SK-N-SH (cell line): Measurements from ENCODE around the gene STX11. TPM values are rescaled to one million over a fixed set of nuclear protein-coding genes. Genes with fewer than 3 reads are reported as not detected.

Experiments used
- CTCF ChIA-PET: fragments of 300-600, 350-600 bp; formaldehyde crosslinking; extraction: SDS; loops from one replicate; lab custom pipeline; 2021; lab: Yijun Ruan, JAX
- POLR2A ChIA-PET: fragments of 350-600 bp; sonication (Branson Sonifier 250); formaldehyde crosslinking; extraction: SDS; loops from one replicate; lab custom pipeline; 2020; ENCODE audit warnings: antibody characterized with exemption, inconsistent platforms; lab: Yijun Ruan, JAX
- DNase-seq: peaks from one replicate; pipeline ENCODE4 v3.0.0; 2012
- H2AFZ ChIP-seq: fragments of 200-600 bp; sonication (generic); 2 replicates; pipeline ENCODE4 v1.8.1; 2016; ENCODE audit warnings: antibody characterized with exemption, mild to moderate bottlenecking, low read depth
- H3F3A ChIP-seq: fragments of 200-600 bp; sonication (generic); replicated peaks from 2 replicates; pipeline ENCODE3; 2016; ENCODE audit warnings: antibody characterized with exemption, mild to moderate bottlenecking; ENCODE audit not compliant: insufficient read depth
- H3K27ac ChIP-seq, 2 experiments: fragments of 200-500 bp in 1 of 2; fragments of 200-600 bp in 1 of 2; sonication (Bioruptor generic) in 1 of 2; sonication (generic), shearing (Covaris generic) in 1 of 2; 2 replicates each; pipeline versions ENCODE4 v1.5.1 to v1.6.1; 2014 to 2016; ENCODE audit warnings: low read depth in 2 of 2, inconsistent platforms in 1 of 2, low read length in 1 of 2, mild to moderate bottlenecking in 1 of 2, mixed read lengths in 1 of 2
- H3K27me3 ChIP-seq: fragments of 200-600 bp; sonication (generic), shearing (Covaris generic); 2 replicates; pipeline ENCODE4 v1.6.1; 2016; ENCODE audit warnings: mixed run types; ENCODE audit not compliant: insufficient read depth
- H3K36me3 ChIP-seq, 2 experiments: fragments of 200-500 bp in 1 of 2; fragments of 200-600 bp in 1 of 2; sonication (Bioruptor generic) in 1 of 2; sonication (generic) in 1 of 2; replicated peaks in 1 of 2; 2 replicates each; pipeline versions ENCODE3 to v1.5.1; 2014 to 2016; ENCODE audit warnings: low read length in 1 of 2, mild to moderate bottlenecking in 1 of 2; ENCODE audit not compliant: insufficient read depth in 2 of 2, control insufficient read depth in 1 of 2
- H3K4me1 ChIP-seq, 2 experiments: fragments of 200-500 bp in 1 of 2; fragments of 200-600 bp in 1 of 2; sonication (Bioruptor generic) in 1 of 2; sonication (generic), shearing (Covaris generic) in 1 of 2; 2 replicates each; pipeline versions ENCODE4 v1.5.1 to v1.6.1; 2014 to 2016; ENCODE audit warnings: low read depth in 1 of 2, low read length in 1 of 2, mixed run types in 1 of 2; ENCODE audit not compliant: insufficient read depth in 2 of 2, control insufficient read depth in 1 of 2
- H3K4me2 ChIP-seq: fragments of 200-600 bp; sonication (generic), shearing (Covaris generic); 2 replicates; pipeline ENCODE4 v1.6.1; 2017; ENCODE audit warnings: mixed run types
- H3K4me3 ChIP-seq, 2 experiments: fragments of 200-500 bp in 1 of 2; fragments of 200-600 bp in 1 of 2; sonication (Bioruptor generic) in 1 of 2; sonication (generic), shearing (Covaris generic) in 1 of 2; 2 replicates each; pipeline versions ENCODE4 v1.5.1 to v1.8.1; 2014 to 2016; ENCODE audit warnings: low read depth in 2 of 2, inconsistent platforms in 1 of 2, low read length in 1 of 2, mild to moderate bottlenecking in 1 of 2, mixed read lengths in 1 of 2, moderate library complexity in 1 of 2
- H3K79me2 ChIP-seq: fragments of 200-600 bp; sonication (generic); 2 replicates; pipeline ENCODE4 v1.8.1; 2017; ENCODE audit warnings: mild to moderate bottlenecking; ENCODE audit not compliant: insufficient read depth
- H3K9ac ChIP-seq: fragments of 200-600 bp; sonication (generic); 2 replicates; pipeline ENCODE4 v1.6.1; 2017; ENCODE audit warnings: mixed run types
- H3K9me2 ChIP-seq: fragments of 200-600 bp; sonication (generic); 2 replicates; pipeline ENCODE4 v1.6.1; 2017; ENCODE audit warnings: mixed run types
- H3K9me3 ChIP-seq: fragments of 200-600 bp; sonication (generic); 2 replicates; pipeline ENCODE4 v1.6.1; 2017; ENCODE audit warnings: mixed run types, mild to moderate bottlenecking, moderate library complexity
- H4K20me1 ChIP-seq: fragments of 200-600 bp; sonication (generic); 2 replicates; pipeline ENCODE4 v1.6.1; 2017; ENCODE audit warnings: mild to moderate bottlenecking, mixed run types; ENCODE audit not compliant: insufficient read depth
- ELF1 ChIP-seq: IDR thresholded peaks from 2 replicates; pipeline ENCODE4 v1.4.0; 2012
- EP300 ChIP-seq, 2 experiments: IDR thresholded peaks; 2 replicates each; pipeline versions ENCODE4 v1.4.0 to v1.6.1; 2012; ENCODE audit warnings: borderline replicate concordance in 1 of 2, low read depth in 1 of 2, low read length in 1 of 2
- EZH2phosphoT487 ChIP-seq: fragments of 200-600 bp; sonication (generic); IDR thresholded peaks from 2 replicates; pipeline ENCODE4 v1.6.1; 2017; ENCODE audit warnings: low read depth, mixed run types, mild to moderate bottlenecking, antibody characterized with exemption, moderate library complexity, borderline replicate concordance
- FOSL2 ChIP-seq: IDR thresholded peaks from 2 replicates; pipeline ENCODE4 v1.4.0; 2012; ENCODE audit warnings: low read depth, mild to moderate bottlenecking, moderate library complexity, borderline replicate concordance
- FOXJ3 ChIP-seq: sonication (generic); formaldehyde crosslinking; IDR thresholded peaks from 2 replicates; pipeline ENCODE4 v1.5.1; 2020; ENCODE audit warnings: mild to moderate bottlenecking, missing genetic modification reagents
- FOXM1 ChIP-seq: IDR thresholded peaks from 2 replicates; pipeline ENCODE4 v1.4.0; 2012; ENCODE audit warnings: low read depth, mild to moderate bottlenecking
- GABPA ChIP-seq: IDR thresholded peaks from 2 replicates; pipeline ENCODE4 v1.4.0; 2012; ENCODE audit warnings: low read depth, mild to moderate bottlenecking
- GATA2 ChIP-seq: sonication (generic); formaldehyde crosslinking; IDR thresholded peaks from 2 replicates; pipeline ENCODE4 v1.5.0; 2020; ENCODE audit warnings: mild to moderate bottlenecking, missing genetic modification reagents
- JUND ChIP-seq: IDR thresholded peaks from 2 replicates; pipeline ENCODE4 v1.4.0; 2012
- MAX ChIP-seq: IDR thresholded peaks from 2 replicates; pipeline ENCODE4 v1.4.0; 2012; ENCODE audit warnings: low read depth
- MEF2A ChIP-seq: IDR thresholded peaks from 2 replicates; pipeline ENCODE4 v1.4.0; 2012; ENCODE audit warnings: low read depth, borderline replicate concordance
- NRF1 ChIP-seq: IDR thresholded peaks from 2 replicates; pipeline ENCODE4 v1.6.1; 2012; ENCODE audit warnings: low read depth, mild to moderate bottlenecking, low read length
- SIN3A ChIP-seq: IDR thresholded peaks from 2 replicates; pipeline ENCODE4 v1.6.1; 2012; ENCODE audit warnings: low read depth, mild to moderate bottlenecking, low read length, moderate library complexity, borderline replicate concordance
- TAF1 ChIP-seq: IDR thresholded peaks from 2 replicates; pipeline ENCODE4 v1.6.1; 2012; ENCODE audit warnings: low read depth, mild to moderate bottlenecking, low read length, moderate library complexity, borderline replicate concordance
- TCF12 ChIP-seq: IDR thresholded peaks from 2 replicates; pipeline ENCODE4 v1.4.0; 2012
- TEAD4 ChIP-seq: IDR thresholded peaks from 2 replicates; pipeline ENCODE4 v1.4.0; 2012; ENCODE audit warnings: mild to moderate bottlenecking, borderline replicate concordance; ENCODE audit not compliant: insufficient read depth
- ZBTB33 ChIP-seq: IDR thresholded peaks from 2 replicates; pipeline ENCODE4 v1.4.0; 2012; ENCODE audit warnings: low read depth, borderline replicate concordance
- WGBS: methylation state at CpG from one replicate; pipeline ENCODE4 v1.1.6; 2017; ENCODE audit warnings: low lambda C conversion rate; 5-methylcytosine and 5-hydroxymethylcytosine counted together
- polyA plus RNA-seq, 3 experiments: library from polyadenylated mRNA; depleted of rRNA; stranded (reverse); fragments of >200 nt; gene quantifications; 2 replicates each; pipeline ENCODE4 v1.2.3, GENCODE V29; 2012
- TF ChIP-seq, protein P1 (sequence below): fragments of 200-600 bp; sonication (generic); IDR thresholded peaks from 2 replicates; pipeline ENCODE4 v1.6.1; 2017; ENCODE audit warnings: antibody characterized with exemption, mild to moderate bottlenecking, moderate library complexity
- TF ChIP-seq, protein P2 (sequence below): IDR thresholded peaks from 2 replicates; pipeline ENCODE4 v1.6.1; 2012; ENCODE audit warnings: mild to moderate bottlenecking, low read depth, low read length, moderate library complexity

The STX11 gene
- polyA plus RNA-seq, 1 of the 3 experiments (the other 2 are of a cell fraction), result 0.15 TPM

- Histone ChIP-seq H3K9me3 (no peaks in the 10 kb centered on the region), H2AFZ (no peak overlapping the region), H3K36me3 (no peaks in the 10 kb centered on the region), H3K9ac (no peak overlapping the region), H3K27ac (no peak overlapping the region), H3K4me2 (no peak overlapping the region), H3K9me2 (no peaks in the 10 kb centered on the region), H3F3A (no peaks in the 10 kb centered on the region), H3K4me1 (no peaks in the 10 kb centered on the region), H3K4me3 (no peak overlapping the region), H4K20me1 (no peaks in the 10 kb centered on the region), H3K27me3 (no peaks in the 10 kb centered on the region), H3K79me2 (no peaks in the 10 kb centered on the region)
- ChIA-PET POLR2A (no interaction called here), CTCF (no interaction called here)
- TF ChIP-seq FOSL2 (no peak), TCF12 (no peak), TEAD4 (no peak)
- WGBS, result 81% methylated on average over 2 of the region's 2 CpGs
- DNase-seq, result no peak
Observed at GRCh38 chr6:144223686-144224085, 73.4 kb downstream of the STX11 start.

- H3K79me2 ChIP-seq, result no peaks in the 10 kb centered on the region
- no peaks in the 10 kb centered on the region for H3K9me2 ChIP-seq
- 15% methylated on average over 3 of the region's 3 CpGs for WGBS
- H3K9me3 ChIP-seq, result no peaks in the 10 kb centered on the region
- H3K9ac ChIP-seq, result no peak overlapping the region
- no peak for DNase-seq
- ChIA-PET POLR2A (no interaction called here), CTCF (no interaction called here)
- TF ChIP-seq FOXM1, result no peak
- TF ChIP-seq, protein P1, sequence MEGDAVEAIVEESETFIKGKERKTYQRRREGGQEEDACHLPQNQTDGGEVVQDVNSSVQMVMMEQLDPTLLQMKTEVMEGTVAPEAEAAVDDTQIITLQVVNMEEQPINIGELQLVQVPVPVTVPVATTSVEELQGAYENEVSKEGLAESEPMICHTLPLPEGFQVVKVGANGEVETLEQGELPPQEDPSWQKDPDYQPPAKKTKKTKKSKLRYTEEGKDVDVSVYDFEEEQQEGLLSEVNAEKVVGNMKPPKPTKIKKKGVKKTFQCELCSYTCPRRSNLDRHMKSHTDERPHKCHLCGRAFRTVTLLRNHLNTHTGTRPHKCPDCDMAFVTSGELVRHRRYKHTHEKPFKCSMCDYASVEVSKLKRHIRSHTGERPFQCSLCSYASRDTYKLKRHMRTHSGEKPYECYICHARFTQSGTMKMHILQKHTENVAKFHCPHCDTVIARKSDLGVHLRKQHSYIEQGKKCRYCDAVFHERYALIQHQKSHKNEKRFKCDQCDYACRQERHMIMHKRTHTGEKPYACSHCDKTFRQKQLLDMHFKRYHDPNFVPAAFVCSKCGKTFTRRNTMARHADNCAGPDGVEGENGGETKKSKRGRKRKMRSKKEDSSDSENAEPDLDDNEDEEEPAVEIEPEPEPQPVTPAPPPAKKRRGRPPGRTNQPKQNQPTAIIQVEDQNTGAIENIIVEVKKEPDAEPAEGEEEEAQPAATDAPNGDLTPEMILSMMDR, result no peak
- no peak for TF ChIP-seq FOXJ3 (CRISPR knock-in tag)
- no peak for TF ChIP-seq FOSL2
- TF ChIP-seq GATA2, result no peak
- no peak for TF ChIP-seq EP300 (IDR thresholded peaks at IDR 0.05; ENCODE audit: borderline replicate concordance in 1 of 2, low read depth in 1 of 2, low read length in 1 of 2)
- no peak for TF ChIP-seq NRF1
- TF ChIP-seq, protein P2, sequence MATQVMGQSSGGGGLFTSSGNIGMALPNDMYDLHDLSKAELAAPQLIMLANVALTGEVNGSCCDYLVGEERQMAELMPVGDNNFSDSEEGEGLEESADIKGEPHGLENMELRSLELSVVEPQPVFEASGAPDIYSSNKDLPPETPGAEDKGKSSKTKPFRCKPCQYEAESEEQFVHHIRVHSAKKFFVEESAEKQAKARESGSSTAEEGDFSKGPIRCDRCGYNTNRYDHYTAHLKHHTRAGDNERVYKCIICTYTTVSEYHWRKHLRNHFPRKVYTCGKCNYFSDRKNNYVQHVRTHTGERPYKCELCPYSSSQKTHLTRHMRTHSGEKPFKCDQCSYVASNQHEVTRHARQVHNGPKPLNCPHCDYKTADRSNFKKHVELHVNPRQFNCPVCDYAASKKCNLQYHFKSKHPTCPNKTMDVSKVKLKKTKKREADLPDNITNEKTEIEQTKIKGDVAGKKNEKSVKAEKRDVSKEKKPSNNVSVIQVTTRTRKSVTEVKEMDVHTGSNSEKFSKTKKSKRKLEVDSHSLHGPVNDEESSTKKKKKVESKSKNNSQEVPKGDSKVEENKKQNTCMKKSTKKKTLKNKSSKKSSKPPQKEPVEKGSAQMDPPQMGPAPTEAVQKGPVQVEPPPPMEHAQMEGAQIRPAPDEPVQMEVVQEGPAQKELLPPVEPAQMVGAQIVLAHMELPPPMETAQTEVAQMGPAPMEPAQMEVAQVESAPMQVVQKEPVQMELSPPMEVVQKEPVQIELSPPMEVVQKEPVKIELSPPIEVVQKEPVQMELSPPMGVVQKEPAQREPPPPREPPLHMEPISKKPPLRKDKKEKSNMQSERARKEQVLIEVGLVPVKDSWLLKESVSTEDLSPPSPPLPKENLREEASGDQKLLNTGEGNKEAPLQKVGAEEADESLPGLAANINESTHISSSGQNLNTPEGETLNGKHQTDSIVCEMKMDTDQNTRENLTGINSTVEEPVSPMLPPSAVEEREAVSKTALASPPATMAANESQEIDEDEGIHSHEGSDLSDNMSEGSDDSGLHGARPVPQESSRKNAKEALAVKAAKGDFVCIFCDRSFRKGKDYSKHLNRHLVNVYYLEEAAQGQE, result no peak
- TF ChIP-seq GABPA, result no peak
- TF ChIP-seq ZBTB33, result no peak
- no peak for TF ChIP-seq TAF1
- no peak for TF ChIP-seq EZH2phosphoT487
- TF ChIP-seq JUND, result no peak
- no peak for TF ChIP-seq MAX
- no peak for TF ChIP-seq MEF2A
- no peak for TF ChIP-seq TCF12
- TF ChIP-seq SIN3A, result no peak
- no peak for TF ChIP-seq ELF1
- no peaks in the 10 kb centered on the region for H3K36me3 ChIP-seq
- H3K27me3 ChIP-seq, result no peaks in the 10 kb centered on the region
- no peak overlapping the region for H3K4me2 ChIP-seq
- H3K27ac ChIP-seq, result no peak overlapping the region
- H3F3A ChIP-seq, result no peaks in the 10 kb centered on the region
- no peak overlapping the region for H3K4me3 ChIP-seq
- no peaks in the 10 kb centered on the region for H4K20me1 ChIP-seq
- 0 out of 2 replicates have a peak overlapping the region, but pooled peaks have one; percentile 51 for H2AFZ ChIP-seq
- H3K4me1 ChIP-seq, result no peaks in the 10 kb centered on the region
Observed at GRCh38 chr6:144231721-144232120, 81.4 kb downstream of the STX11 start.
